Naive B cell (primary cell): ENCODE results near the gene NXPH3. TPM values are rescaled to one million over a fixed set of nuclear protein-coding genes. Genes with fewer than 3 reads are reported as not detected.

Experiments used
- ATAC-seq, 2 donors: fragments of 150-1000 bp; cut with Tn5 transposase; 2 replicates each; pipeline ENCODE4 v1.10.0; 2021; ENCODE audit warnings: low read depth in 2 of 2, mild to moderate bottlenecking in 2 of 2, moderate library complexity in 2 of 2
- DNase-seq: peaks from one replicate; pipeline ENCODE4 v3.0.0; 2022
- H3K27ac Mint-ChIP-seq, 6 donors: one replicate each; pipeline ENCODE4 v1.8.0; 2020 to 2022; ENCODE audit warnings: mild to moderate bottlenecking in 6 of 6, mixed read lengths in 6 of 6, moderate library complexity in 5 of 6, inconsistent platforms in 2 of 6
- H3K27me3 Mint-ChIP-seq, 3 donors: one replicate each; pipeline ENCODE4 v1.8.0; 2021 to 2022; ENCODE audit warnings: mixed read lengths in 3 of 3, mild to moderate bottlenecking in 1 of 3
- H3K36me3 Mint-ChIP-seq, 2 donors: one replicate each; pipeline ENCODE4 v1.8.0; 2020 to 2022; ENCODE audit warnings: mixed read lengths in 2 of 2, inconsistent platforms in 1 of 2, mild to moderate bottlenecking in 1 of 2
- H3K4me1 Mint-ChIP-seq, 3 donors: one replicate each; pipeline ENCODE4 v1.8.0; 2020 to 2022; ENCODE audit warnings: mixed read lengths in 3 of 3, inconsistent platforms in 1 of 3, mild to moderate bottlenecking in 1 of 3, moderate library complexity in 1 of 3
- H3K4me3 Mint-ChIP-seq, 8 donors: one replicate each; pipeline ENCODE4 v1.8.0; 2020 to 2022; ENCODE audit warnings: mild to moderate bottlenecking in 8 of 8, mixed read lengths in 8 of 8, moderate library complexity in 8 of 8, inconsistent platforms in 2 of 8
- H3K9me3 Mint-ChIP-seq, 7 donors: one replicate each; pipeline ENCODE4 v1.8.0; 2020 to 2022; ENCODE audit warnings: mixed read lengths in 7 of 7, mild to moderate bottlenecking in 5 of 7, inconsistent platforms in 2 of 7, moderate library complexity in 1 of 7
- polyA plus RNA-seq, 6 donors: library from polyadenylated mRNA; unstranded; fragments of 300-500 nt; fragmentation: Illumina TruSeq; gene quantifications; one replicate each; pipeline ENCODE4 v1.2.3, GENCODE V29; 2021; ENCODE audit warnings: low read depth in 6 of 6

The NXPH3 gene
- polyA plus RNA-seq: not detected

DNA sequence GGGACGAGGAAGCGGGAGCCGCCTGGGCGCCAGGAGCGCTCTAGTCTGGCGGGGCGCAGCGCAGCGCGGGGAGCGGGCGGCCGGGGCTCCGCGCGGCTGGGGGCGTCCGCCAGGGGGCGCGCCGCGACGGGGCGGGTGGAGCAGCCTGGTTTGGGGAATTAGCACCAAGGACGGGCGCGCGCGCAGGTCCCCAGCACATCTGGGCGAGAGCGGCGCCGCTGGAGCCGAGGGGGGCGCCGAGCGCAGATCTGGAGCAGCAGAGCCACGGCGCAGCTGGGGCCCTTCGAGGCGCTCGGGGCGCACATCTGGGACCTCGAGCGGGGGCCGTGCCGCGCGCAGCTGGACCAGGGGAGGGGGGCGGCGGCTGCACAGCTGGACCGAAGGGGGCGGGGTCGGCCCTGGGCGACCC is at the start of gene NXPH3:
NXPH3 (plus strand) TSS at position 193 of the 409 bp plus-strand sequence. CDS start 349 bp downstream, outside the sequence.
- H3K4me3 Mint-ChIP-seq: peak within 1 kb of the TSS; percentile 30 to 84 (median 80)
- H3K4me1 Mint-ChIP-seq: peaks cover 13 to 26% (median 15%) of the 10 kb centered on the region in 3 donors
- peak; percentile 39 for DNase-seq
- peak; percentile 77 to 79 for ATAC-seq
- no peaks in the 10 kb centered on the region for H3K9me3 Mint-ChIP-seq
- H3K27me3 Mint-ChIP-seq: peaks cover 41 to 80% (median 73%) of the 10 kb centered on the region in 3 donors
- H3K36me3 Mint-ChIP-seq: no peaks in the 10 kb centered on the region
- no peak within 1 kb of the TSS for H3K27ac Mint-ChIP-seq

GRCh38 chr17:49527927-49528651 is 47.6 kb upstream of the NXPH3 start:
- Mint-ChIP-seq H3K4me1 (no peaks in the 10 kb centered on the region), H3K27me3 (peaks cover 8 to 48% (median 46%) of the 10 kb centered on the region in 3 donors), H3K27ac (no peak overlapping the region), H3K9me3 (no peaks in the 10 kb centered on the region), H3K36me3 (no peaks in the 10 kb centered on the region), H3K4me3 (no peak overlapping the region)
- no peak for DNase-seq
- ATAC-seq: no peak

GRCh38 chr17:49528966-49529365 is 46.7 kb upstream of the NXPH3 start:
- peaks cover 13 to 57% (median 55%) of the 10 kb centered on the region in 3 donors for H3K27me3 Mint-ChIP-seq

DNA sequence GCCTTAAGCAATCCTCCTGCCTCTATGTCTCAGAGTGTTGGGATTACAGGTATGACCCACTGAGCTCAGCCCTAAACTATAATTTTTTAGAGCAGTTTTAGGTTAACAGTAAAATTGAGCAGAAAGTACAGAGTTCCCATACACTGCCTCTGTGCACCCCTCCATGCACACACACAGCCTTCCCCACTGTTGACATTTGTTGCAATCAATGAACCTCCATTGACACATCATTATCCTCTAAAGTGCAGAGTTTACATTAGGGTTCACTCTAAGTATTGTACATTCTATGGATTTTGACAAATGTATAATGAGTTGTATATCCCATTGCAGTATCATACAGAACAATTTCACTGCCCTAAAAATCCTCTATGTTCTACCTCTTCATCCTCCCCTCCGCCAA is 45.6 kb upstream of the NXPH3 start:
- H3K36me3 Mint-ChIP-seq: no peaks in the 10 kb centered on the region
- ATAC-seq (no peak), DNase-seq (no peak)
- H3K9me3 Mint-ChIP-seq: no peaks in the 10 kb centered on the region
- no peaks in the 10 kb centered on the region for H3K4me1 Mint-ChIP-seq
- no peak overlapping the region for H3K27ac Mint-ChIP-seq
- H3K4me3 Mint-ChIP-seq: no peak overlapping the region
- peaks cover 14 to 65% (median 64%) of the 10 kb centered on the region in 3 donors for H3K27me3 Mint-ChIP-seq

More at GRCh38 chr17:49528966-49529365, 46.7 kb upstream of the NXPH3 start:
- H3K4me1 Mint-ChIP-seq: no peaks in the 10 kb centered on the region
- H3K9me3 Mint-ChIP-seq: no peaks in the 10 kb centered on the region
- peak overlapping the region in 1 of 8 donors; percentile 41 for H3K4me3 Mint-ChIP-seq
- no peaks in the 10 kb centered on the region for H3K36me3 Mint-ChIP-seq
- ATAC-seq (no peak), DNase-seq (no peak)
- H3K27ac Mint-ChIP-seq: peak overlapping the region in 1 of 6 donors; percentile 60

DNA sequence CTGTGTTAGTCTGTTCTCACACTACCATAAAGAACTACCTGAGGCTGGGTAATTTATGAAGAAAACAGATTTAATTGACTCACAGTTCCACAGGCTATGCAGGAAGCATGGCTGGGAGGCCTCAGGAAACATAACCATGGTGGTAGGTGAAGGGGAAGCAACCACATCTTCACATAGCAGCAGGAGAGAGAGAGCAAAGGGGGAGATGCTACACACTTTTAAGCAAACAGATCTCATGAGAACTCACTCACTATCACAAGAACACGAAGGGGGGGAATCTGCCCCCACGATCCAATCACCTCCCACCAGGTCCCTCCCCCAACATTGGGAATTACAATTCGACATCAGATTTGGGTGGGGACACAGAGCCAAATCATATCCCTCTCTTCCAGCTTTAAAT is 31.8 kb upstream of the NXPH3 start:
- H3K27me3 Mint-ChIP-seq: peaks cover 14 to 41% (median 39%) of the 10 kb centered on the region in 3 donors
- no peak overlapping the region for H3K4me3 Mint-ChIP-seq
- no peak for DNase-seq
- peaks cover 0 to under 1% (median 0%) of the 10 kb centered on the region in 3 donors for H3K4me1 Mint-ChIP-seq
- H3K9me3 Mint-ChIP-seq: peaks cover 8 to 37% (median 25%) of the 10 kb centered on the region in 7 donors
- no peak for ATAC-seq
- no peak overlapping the region for H3K27ac Mint-ChIP-seq
- H3K36me3 Mint-ChIP-seq: peaks cover 0 to 12% of the 10 kb centered on the region in 2 donors

DNA sequence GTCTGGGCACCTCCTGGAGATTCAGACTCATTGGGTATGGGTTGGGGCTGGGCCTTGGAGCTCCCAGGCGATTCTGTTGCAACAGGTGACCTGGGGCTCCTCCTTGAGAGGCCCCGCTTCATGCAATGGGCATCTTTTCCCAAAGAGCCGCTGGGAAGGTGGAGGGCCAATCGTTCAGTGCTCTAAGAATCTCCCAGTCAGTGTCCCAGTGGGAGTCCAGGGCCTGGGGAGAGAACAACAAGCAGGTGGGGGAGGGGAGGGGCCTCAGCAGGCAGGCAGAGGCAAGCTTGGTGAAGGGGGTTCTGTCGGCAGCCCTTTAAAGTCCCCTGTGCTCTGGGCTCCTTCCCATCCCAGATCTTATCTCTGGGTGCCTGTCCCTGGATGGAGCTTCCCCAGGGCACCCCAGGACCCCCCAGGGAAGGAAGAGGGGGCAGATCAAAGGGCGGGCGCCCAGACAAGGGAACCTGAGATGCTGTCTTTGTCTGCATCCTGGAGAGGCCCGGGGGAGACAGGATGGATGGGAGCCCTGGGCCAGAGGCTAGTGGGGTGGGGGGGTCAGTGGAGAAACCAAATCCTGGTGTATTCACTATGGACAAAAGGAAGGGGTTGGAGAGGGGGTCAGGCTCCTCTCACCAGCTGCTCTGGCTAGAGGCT is 30.5 kb upstream of the NXPH3 start:
- DNase-seq (no peak), ATAC-seq (no peak)
- H3K4me3 Mint-ChIP-seq: no peak overlapping the region
- H3K27me3 Mint-ChIP-seq: peaks cover 14 to 48% (median 41%) of the 10 kb centered on the region in 3 donors
- no peak overlapping the region for H3K27ac Mint-ChIP-seq
- H3K36me3 Mint-ChIP-seq: peaks cover 0 to 12% of the 10 kb centered on the region in 2 donors
- H3K9me3 Mint-ChIP-seq: peaks cover 8 to 37% (median 25%) of the 10 kb centered on the region in 7 donors
- H3K4me1 Mint-ChIP-seq: peaks cover 0 to 9% (median 0%) of the 10 kb centered on the region in 3 donors

- no peak for ATAC-seq
- peaks cover 5 to 30% (median 17%) of the 10 kb centered on the region in 7 donors for H3K9me3 Mint-ChIP-seq
- H3K4me1 Mint-ChIP-seq: peaks cover 0 to 9% (median 0%) of the 10 kb centered on the region in 3 donors
- DNase-seq: no peak
- peaks cover 0 to 12% of the 10 kb centered on the region in 2 donors for H3K36me3 Mint-ChIP-seq
- H3K4me3 Mint-ChIP-seq: no peak overlapping the region
- no peak overlapping the region for H3K27ac Mint-ChIP-seq
- peaks cover 14 to 48% (median 41%) of the 10 kb centered on the region in 3 donors for H3K27me3 Mint-ChIP-seq
Measured at GRCh38 chr17:49545806-49546545, 29.7 kb upstream of the NXPH3 start.

- Mint-ChIP-seq H3K27me3 (peaks cover 14 to 48% (median 41%) of the 10 kb centered on the region in 3 donors), H3K36me3 (peaks cover 0 to 12% of the 10 kb centered on the region in 2 donors), H3K4me3 (peak overlapping the region in 1 of 8 donors; percentile 44), H3K4me1 (peaks cover 0 to 9% (median 0%) of the 10 kb centered on the region in 3 donors), H3K9me3 (peaks cover 1 to 22% (median 13%) of the 10 kb centered on the region in 7 donors), H3K27ac (peak overlapping the region in 1 of 6 donors; percentile 20)
- ATAC-seq (no peak), DNase-seq (no peak)
Measured at GRCh38 chr17:49546546-49547535, 28.8 kb upstream of the NXPH3 start.

- H3K4me3 Mint-ChIP-seq: no peak overlapping the region
- H3K27me3 Mint-ChIP-seq: peaks cover 10 to 48% (median 41%) of the 10 kb centered on the region in 3 donors
- peaks cover 0 to 12% of the 10 kb centered on the region in 2 donors for H3K36me3 Mint-ChIP-seq
- H3K27ac Mint-ChIP-seq: peak overlapping the region in 2 of 6 donors; percentile 20 to 27
- peaks cover 0 to 9% (median 0%) of the 10 kb centered on the region in 3 donors for H3K4me1 Mint-ChIP-seq
- DNase-seq (no peak), ATAC-seq (no peak)
- H3K9me3 Mint-ChIP-seq: peaks cover 1 to 14% (median 10%) of the 10 kb centered on the region in 7 donors
Measured at GRCh38 chr17:49547566-49547965, 28.1 kb upstream of the NXPH3 start.

DNA sequence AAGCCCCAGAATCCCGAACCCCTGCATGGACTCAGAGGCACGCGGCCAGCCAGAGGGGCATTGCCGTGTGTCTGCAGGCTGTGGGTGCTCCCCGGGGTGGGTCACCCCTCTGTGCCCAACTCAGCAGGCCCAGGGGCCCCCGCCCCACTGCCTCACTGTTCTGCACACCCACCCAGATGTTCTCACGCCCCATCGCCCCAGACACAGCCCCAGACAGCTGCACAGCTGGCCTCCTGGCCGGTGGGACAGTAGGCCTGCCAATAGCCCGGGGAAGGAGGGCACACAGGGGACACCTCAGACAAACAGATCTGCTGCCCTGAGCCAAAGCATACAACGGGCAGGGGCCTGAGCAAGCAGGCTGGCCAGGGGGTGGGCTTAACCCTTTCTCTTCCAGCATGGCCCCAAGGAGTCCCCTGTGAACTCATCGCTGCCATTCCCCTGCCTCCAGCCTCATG is 27.6 kb upstream of the NXPH3 start:
- peaks cover 10 to 46% (median 41%) of the 10 kb centered on the region in 3 donors for H3K27me3 Mint-ChIP-seq
- no peak overlapping the region for H3K27ac Mint-ChIP-seq
- no peak overlapping the region for H3K4me3 Mint-ChIP-seq
- ATAC-seq: no peak
- H3K4me1 Mint-ChIP-seq: peaks cover 0 to 9% (median 2%) of the 10 kb centered on the region in 3 donors
- DNase-seq: no peak
- peaks cover 0 to 12% of the 10 kb centered on the region in 2 donors for H3K36me3 Mint-ChIP-seq
- peaks cover 1 to 13% (median 9%) of the 10 kb centered on the region in 7 donors for H3K9me3 Mint-ChIP-seq

DNA sequence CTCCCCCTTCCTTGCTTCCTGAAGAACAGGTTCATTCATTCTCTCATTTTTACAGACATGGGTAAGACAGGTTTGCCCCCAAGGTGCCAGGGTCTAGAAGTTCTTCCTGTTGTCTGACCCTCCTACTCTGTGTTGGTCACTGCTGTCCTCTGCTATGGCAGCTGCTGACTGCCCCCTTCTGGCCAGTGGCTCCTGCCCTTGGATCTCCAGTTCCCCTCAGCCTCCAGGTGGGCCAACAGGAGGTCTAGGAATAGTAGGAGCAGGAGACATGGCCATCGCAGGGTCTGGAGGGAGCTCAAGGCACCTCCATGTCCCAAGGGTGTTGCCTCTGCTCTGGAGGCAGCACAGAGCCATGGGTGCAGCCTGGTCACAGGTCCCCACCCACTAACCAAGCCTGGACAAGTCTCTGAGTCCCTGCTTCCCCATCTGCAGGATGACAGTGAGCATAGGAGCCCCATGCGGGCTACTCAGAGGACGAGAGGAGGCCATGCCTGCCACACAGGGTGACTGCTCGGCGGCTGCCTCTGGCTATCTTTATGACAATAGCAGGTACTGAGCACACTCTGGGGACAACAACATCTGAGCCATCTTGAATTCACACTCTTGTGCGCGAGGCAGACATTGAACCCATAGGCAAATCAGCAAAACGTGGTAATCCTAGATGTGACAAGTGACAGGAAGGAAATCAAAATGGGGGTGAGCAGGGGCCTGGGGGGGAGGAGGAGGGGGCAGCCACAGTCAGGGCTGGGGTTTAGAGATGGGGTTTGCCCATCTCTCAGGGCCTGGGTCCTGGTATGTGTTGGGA is 27.0 kb upstream of the NXPH3 start:
- peaks cover 0 to 11% (median 4%) of the 10 kb centered on the region in 3 donors for H3K4me1 Mint-ChIP-seq
- DNase-seq (no peak), ATAC-seq (no peak)
- H3K9me3 Mint-ChIP-seq: peaks cover 1 to 8% (median 4%) of the 10 kb centered on the region in 7 donors
- H3K27ac Mint-ChIP-seq: peak overlapping the region in 1 of 6 donors; percentile 90
- no peak overlapping the region for H3K4me3 Mint-ChIP-seq
- peaks cover 0 to 8% of the 10 kb centered on the region in 2 donors for H3K36me3 Mint-ChIP-seq
- peaks cover 4 to 40% (median 34%) of the 10 kb centered on the region in 3 donors for H3K27me3 Mint-ChIP-seq
